Measurements from ENCODE around the gene VPS13C.
"Not testable (repeated sequence)": the region's sequence is repeated elsewhere in the genome, so short reads cannot be mapped to it uniquely, and the experiment has no call there.

The VPS13C gene

GRCh38 chr15:62068810-62069167 is 8.5 kb upstream of the VPS13C start:
- DNase-seq, result no peak

- DNase-seq, result peak; percentile 25
These were observed 8.0 kb upstream of the VPS13C start for GRCh38 chr15:62068071-62068809.

GRCh38 chr15:62067448-62068044 is 7.3 kb upstream of the VPS13C start:
- peak; percentile 43 for DNase-seq

- peak; percentile 61 for DNase-seq
These were observed 6.6 kb upstream of the VPS13C start, which contains the start of gene C2CD4A for GRCh38 chr15:62066663-62067447. Gene C2CD4A, plus strand, starts transcription at chr15:62066977. Its CDS starts 637 bp downstream, at chr15:62067614.

- no peak for DNase-seq
These were observed 3.8 kb upstream of the VPS13C start for GRCh38 chr15:62063825-62064635.

DNA sequence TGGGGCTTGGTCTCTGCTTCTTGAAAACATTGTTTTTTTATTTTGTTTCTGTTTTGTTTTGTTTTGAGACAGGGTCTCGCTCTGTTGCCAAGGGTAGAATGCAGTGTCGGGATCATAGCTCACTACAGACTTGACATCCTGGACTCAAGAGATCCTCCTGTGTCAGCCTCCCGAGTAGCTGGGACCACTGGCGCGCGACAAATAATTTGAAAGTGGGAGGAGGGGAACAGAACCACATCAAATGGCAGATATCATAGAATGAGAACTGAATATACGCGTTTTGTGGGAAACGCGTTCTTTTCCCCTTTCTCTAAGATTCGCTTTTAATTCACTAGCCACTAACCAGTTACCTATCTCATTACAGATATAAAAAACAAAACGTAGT is 641 bp upstream of the VPS13C start:
- no peak for DNase-seq

DNA sequence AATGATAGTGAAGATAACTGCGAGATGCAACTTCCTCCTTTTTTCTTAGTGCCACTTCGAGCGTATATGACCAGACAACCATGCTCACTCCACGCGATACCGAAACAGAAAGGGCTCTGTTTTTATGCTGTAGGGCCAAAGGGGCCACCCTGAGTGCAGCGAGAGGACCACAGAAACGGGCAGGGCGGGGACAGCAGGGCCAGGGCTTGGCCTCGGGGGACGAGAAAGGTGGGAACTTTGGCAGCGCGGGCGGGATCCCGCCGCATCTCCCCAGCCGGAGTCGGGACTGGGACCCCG is 483 bp downstream of the VPS13C start:
- peak; percentile 55 for DNase-seq

DNA sequence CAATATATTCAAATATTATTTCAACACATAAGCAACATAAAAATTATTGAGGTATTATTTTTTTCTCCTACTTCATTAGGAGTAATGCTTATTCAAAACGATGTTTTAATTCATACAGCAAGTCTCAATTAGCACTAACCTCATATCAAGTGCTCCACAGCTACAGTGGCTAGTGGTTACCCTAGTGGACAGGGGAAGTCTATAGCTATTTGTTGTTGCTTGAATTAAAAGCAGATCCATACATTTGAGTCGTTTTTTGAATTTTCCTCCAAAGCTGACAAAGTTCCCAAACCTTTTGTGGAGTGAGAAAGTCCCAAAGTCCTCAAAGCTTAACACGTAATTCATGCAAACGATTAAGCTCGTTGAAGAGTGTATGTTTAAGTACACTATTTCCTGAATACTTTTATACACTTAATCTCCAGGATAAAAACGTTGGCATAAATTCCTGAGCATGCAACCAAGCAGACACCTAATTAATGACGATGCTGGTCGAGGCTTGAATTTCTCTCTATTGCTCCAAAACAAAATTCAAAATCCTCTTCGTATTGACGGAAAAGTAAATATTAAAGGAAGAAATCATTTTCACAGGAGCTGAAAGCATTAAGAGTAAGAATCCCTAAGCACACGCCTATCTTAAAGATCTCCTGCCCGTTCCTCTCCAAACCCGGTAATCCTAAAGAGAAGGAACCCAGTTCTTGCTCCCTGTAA is 985 bp downstream of the VPS13C start:
- DNase-seq, result no peak

DNA sequence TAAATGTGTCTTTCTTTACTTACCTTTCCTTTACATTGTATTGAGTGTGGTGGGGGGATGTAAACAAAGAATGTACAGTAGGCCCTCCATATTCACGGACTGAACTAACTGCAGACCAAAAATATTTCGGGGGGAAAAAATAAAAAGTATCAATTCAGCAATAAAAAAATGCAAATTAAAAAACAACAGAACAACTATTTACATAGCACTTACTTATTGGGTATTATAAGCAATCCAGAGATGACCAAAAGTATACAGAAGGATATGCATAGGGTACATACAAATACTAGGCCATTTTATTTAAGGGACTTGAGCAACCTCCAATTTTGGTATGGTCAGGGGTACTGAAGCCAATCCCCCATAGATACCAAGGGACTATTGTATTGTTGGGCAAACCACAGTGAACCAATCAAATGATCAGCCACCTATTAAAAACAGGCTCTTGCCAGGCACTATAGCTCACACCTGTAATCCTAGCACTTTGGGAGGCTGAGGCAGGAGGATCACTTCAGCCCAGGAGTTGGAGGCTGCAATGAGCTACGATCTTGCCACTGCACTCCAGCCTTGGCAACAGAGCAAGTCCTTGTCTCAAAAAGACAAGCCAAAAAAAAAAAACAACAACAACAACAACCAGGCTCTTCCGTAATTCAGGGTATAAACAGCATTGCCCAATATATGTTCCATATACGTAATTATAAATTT is 1.8 kb downstream of the VPS13C start:
- no peak for DNase-seq

- DNase-seq, result no peak
These were observed 2.8 kb downstream of the VPS13C start for GRCh38 chr15:62057341-62057980.

DNA sequence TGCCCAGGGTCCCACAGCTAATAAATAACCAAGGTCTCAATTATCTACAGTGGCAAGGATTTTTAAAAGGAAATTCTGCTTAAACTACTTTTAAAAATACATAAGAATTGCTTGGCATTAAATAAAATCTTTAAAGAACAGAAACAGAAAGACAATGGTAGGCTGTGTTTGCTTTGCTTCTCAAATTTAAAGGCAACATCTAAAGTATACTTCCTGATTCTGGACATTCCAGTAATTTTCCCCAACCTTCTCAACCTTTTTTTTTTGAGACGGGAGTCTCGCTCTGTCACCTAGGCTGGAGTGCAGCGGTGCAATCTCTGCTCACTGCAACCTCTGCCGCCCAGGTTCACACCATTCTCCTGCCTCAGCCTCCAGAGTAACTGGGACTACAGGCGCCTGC is 5.3 kb downstream of the VPS13C start:
- DNase-seq, result no peak

- DNase-seq, result no peak
These were observed 6.7 kb downstream of the VPS13C start for GRCh38 chr15:62053439-62054085.

GRCh38 chr15:62052713-62053112 is 7.5 kb downstream of the VPS13C start:
- DNase-seq, result no peak

DNA sequence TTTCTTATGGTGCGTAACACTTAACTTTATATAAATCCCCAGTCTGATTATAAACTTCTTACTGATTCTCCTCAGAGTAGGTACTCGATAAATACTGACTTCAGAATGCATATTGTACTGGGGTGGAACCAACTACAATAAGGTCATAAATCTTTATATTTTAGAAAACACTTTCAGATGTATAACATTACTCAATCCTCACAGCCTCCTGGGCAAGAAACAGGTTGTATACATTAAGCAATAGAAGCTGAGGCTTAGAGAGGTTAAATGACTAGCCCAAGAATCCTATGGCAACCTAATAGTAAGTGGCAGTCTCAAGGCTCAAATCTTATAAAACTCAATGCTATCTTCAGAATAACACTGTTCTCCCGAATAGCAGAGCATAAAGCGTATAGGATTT is 9.1 kb downstream of the VPS13C start:
- no peak for DNase-seq

- no peak for DNase-seq
These were observed 10.1 kb downstream of the VPS13C start for GRCh38 chr15:62050115-62050514.

- not testable (repeated sequence) for DNase-seq
These were observed 12.0 kb downstream of the VPS13C start for GRCh38 chr15:62048254-62048653.

GRCh38 chr15:62047282-62047827 is 12.9 kb downstream of the VPS13C start:
- no peak for DNase-seq

GRCh38 chr15:62046078-62046743 is 14.0 kb downstream of the VPS13C start:
- DNase-seq, result no peak

DNA sequence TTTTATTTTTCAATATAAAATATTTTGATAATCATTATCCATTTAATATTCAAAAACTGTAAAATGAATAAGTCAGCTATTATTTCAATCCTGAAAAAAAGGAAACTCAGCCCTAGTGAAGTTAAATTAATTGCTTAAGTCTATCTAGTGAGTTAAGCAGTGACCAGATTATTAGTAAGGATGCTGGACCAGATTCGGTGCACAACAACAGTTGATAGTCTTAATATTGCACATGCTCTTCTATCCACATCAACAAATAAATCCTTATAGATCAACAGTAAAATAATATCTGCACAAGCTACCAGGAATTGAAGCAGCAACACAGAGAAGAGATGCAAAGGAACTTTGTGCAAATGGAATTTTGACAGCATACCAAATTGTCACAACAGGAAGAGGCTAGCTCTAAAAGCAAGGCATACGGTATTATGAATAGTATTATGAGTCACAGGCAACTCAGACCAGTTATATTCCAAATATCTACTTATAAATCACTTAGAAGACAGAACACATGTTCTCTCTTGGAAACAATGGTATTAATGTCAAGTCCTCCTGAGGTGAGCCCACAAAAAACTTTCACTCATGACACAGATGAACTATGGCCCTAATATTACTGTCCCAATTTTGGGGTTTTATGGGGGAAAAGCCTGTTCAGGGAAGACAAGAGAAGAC is 24.9 kb downstream of the VPS13C start:
- DNase-seq, result no peak
